ENCODE measurements around the gene ARHGAP25. TPM values are rescaled to one million over a fixed set of nuclear protein-coding genes. Genes with fewer than 3 reads are reported as not detected.

Gene ARHGAP25
- total and polyA plus RNA-seq, 4 donors = 3.5 to 7.0 (median 5.3) TPM

DNA sequence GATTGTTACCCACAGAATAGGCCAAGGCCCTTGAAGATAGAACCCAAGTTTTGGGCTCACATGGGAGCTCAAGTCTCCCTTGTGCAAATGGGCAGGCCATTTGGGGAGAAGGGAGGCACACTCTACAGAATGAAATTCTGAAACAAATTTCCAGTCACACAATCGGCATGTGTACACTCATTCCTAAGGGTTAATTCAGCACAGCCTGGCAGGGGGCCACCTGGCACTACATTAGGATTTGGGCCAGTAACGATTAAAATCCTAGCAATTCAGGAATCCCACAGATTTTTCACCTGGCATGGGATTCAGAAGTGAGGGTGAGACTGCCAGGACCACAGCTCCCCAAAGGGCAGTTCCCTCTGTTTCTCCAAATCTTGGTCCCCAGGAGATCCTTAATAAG lies 90.2 kb downstream of the ARHGAP25 start (continued):
- no peak for TF ChIP-seq EGR1 (IDR thresholded peaks at IDR 0.05; ENCODE audit: low read depth in 2 of 2)

- DNase-seq (ENCODE audit: low spot score) = no peak
- no peak overlapping the region for H3K4me3 ChIP-seq (ENCODE audit: low read depth in 1 of 3, low read length in 3 of 3)
- peaks cover 0 to 6% (median 1%) of the 10 kb centered on the region in 4 donors for H3K4me1 ChIP-seq (ENCODE audit: control insufficient read depth in 4 of 4, insufficient read depth in 4 of 4, low read length in 3 of 4)
- no peaks in the 10 kb centered on the region for H3K9me3 ChIP-seq (ENCODE audit: control insufficient read depth in 4 of 4, low read length in 3 of 4)
- no peak for TF ChIP-seq TAF1 (conservative IDR thresholded peaks at IDR 0.05)
- TF ChIP-seq RAD21 (IDR thresholded peaks at IDR 0.05) = no peak
- TF ChIP-seq GABPA (IDR thresholded peaks at IDR 0.05 in 1 of 2, conservative IDR thresholded peaks at IDR 0.05 in 1 of 2) = no peak
- H3K27ac ChIP-seq (ENCODE audit: low read depth in 1 of 2, low read length in 2 of 2) = no peak overlapping the region
- WGBS = 85% methylated on average over 5 of the region's 5 CpGs
- H3K27me3 ChIP-seq (ENCODE audit: control insufficient read depth in 4 of 4, insufficient read depth in 4 of 4, low read length in 3 of 4) = no peaks in the 10 kb centered on the region
- H3K36me3 ChIP-seq (ENCODE audit: control insufficient read depth in 4 of 4, insufficient read depth in 3 of 4, low read depth in 1 of 4, low read length in 3 of 4) = peaks cover 0 to 4% (median 2%) of the 10 kb centered on the region in 4 donors
- H3K9ac ChIP-seq (ENCODE audit: low read depth in 1 of 2, low read length in 2 of 2) = no peak overlapping the region
Measured at GRCh38 chr2:68825866-68826265, 91.3 kb downstream of the ARHGAP25 start.

DNA sequence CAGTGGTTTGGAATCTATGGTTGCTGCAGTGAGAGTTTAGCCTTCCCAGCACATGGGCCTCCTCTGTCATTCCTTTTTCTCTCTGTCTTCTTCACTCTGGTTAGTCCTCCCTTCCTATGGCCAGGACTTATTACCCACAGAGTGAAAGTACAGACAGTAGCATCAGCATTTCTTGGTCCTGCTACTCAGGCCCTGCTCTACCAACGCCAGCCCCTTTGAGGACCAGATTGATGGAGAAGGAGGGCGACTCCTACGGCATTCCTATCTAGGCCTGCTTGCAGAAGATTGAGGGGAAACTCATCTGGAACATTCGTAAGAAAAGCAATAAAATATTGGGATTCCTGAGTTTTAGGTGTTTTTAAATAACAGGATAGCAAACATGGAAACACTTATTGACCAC lies 93.1 kb downstream of the ARHGAP25 start:
- no peak for DNase-seq (ENCODE audit: low spot score)
- H3K4me1 ChIP-seq (ENCODE audit: control insufficient read depth in 4 of 4, insufficient read depth in 4 of 4, low read length in 3 of 4) = peaks cover 0 to 6% (median 2%) of the 10 kb centered on the region in 4 donors
- no peak overlapping the region for H3K27ac ChIP-seq (ENCODE audit: low read depth in 1 of 2, low read length in 2 of 2)
- H3K27me3 ChIP-seq (ENCODE audit: control insufficient read depth in 4 of 4, insufficient read depth in 4 of 4, low read length in 3 of 4) = no peaks in the 10 kb centered on the region
- no peak overlapping the region for H3K4me3 ChIP-seq (ENCODE audit: low read depth in 1 of 3, low read length in 3 of 3)
- WGBS = 94% methylated on average over 4 of the region's 4 CpGs
- peaks cover 0 to 4% (median 2%) of the 10 kb centered on the region in 4 donors for H3K36me3 ChIP-seq (ENCODE audit: control insufficient read depth in 4 of 4, insufficient read depth in 3 of 4, low read depth in 1 of 4, low read length in 3 of 4)
- no peaks in the 10 kb centered on the region for H3K9me3 ChIP-seq (ENCODE audit: control insufficient read depth in 4 of 4, low read length in 3 of 4)
- H3K9ac ChIP-seq (ENCODE audit: low read depth in 1 of 2, low read length in 2 of 2) = no peak overlapping the region
- TF ChIP-seq FOXA1 (IDR thresholded peaks at IDR 0.05) (no peak), ZBTB33 (IDR thresholded peaks at IDR 0.05) (no peak), EGR1 (IDR thresholded peaks at IDR 0.05; ENCODE audit: low read depth in 2 of 2) (no peak), ATF3 (IDR thresholded peaks at IDR 0.05) (no peak), REST (IDR thresholded peaks at IDR 0.05) (no peak), GABPA (IDR thresholded peaks at IDR 0.05 in 1 of 2, conservative IDR thresholded peaks at IDR 0.05 in 1 of 2) (no peak), RAD21 (IDR thresholded peaks at IDR 0.05) (no peak), HNF4A (conservative IDR thresholded peaks at IDR 0.05) (no peak), HNF4G (IDR thresholded peaks at IDR 0.05) (no peak), JUND (IDR thresholded peaks at IDR 0.05) (no peak), NR2F2 (IDR thresholded peaks at IDR 0.05) (no peak), TAF1 (conservative IDR thresholded peaks at IDR 0.05) (no peak)
